ENCODE results near the gene COL8A1.

Gene COL8A1

GRCh38 chr3:99760629-99761028 is 122.2 kb downstream of the COL8A1 start:
- DNase-seq (ENCODE audit: low read depth) = no peak
- H3K4me3 ChIP-seq (ENCODE audit: low read depth, low read length) = no peak overlapping the region
- in situ Hi-C loops (cut with HindIII; ENCODE audit: low sequenced_read_pairs) = no loop called here
- TF ChIP-seq CTCF (IDR thresholded peaks at IDR 0.05; ENCODE audit: low read depth, low read length, missing control alignments) = no peak

DNA sequence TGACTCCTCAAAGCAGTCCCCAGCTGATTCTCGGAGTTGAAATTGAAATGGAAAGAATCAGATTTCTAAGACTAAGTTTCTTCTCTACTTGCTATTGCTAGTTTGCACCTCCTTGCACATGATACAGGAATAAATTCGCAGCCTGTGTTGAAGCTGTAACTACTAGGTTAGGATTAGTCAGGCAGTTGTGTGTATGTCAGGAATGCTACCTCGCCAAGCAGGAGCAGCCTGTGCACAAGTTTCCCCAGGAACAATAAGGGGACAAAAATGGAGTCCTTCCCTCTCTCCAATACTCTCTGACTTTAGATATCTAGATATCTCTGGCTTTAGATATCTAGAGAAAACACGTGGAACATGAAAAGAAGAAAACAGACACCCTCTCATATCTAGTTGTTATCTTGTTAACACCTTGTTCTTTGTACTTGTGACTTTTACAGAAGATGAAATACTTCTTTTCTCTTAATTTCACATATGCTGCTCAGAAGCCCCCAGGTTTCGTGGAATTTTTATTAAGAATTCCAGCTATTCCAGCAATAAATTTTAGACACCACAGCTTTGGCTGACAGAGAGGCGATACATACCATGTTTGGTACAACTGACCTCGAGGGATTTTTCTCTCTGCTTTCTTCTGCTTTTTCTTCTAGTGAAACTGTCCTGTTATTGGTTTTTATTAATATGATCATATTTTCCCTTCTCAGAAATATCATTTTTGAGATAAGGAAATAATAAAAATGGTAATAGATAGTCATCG is 123.2 kb downstream of the COL8A1 start:
- DNase-seq (ENCODE audit: low read depth) = no peak
- in situ Hi-C loops (cut with HindIII; ENCODE audit: low sequenced_read_pairs) = no loop called here
- no peak for TF ChIP-seq CTCF (IDR thresholded peaks at IDR 0.05; ENCODE audit: low read depth, low read length, missing control alignments)
- no peak overlapping the region for H3K4me3 ChIP-seq (ENCODE audit: low read depth, low read length)

- in situ Hi-C loops (cut with HindIII; ENCODE audit: low sequenced_read_pairs) = no loop called here
- no peak overlapping the region for H3K4me3 ChIP-seq (ENCODE audit: low read depth, low read length)
- TF ChIP-seq CTCF (IDR thresholded peaks at IDR 0.05; ENCODE audit: low read depth, low read length, missing control alignments) = no peak
- DNase-seq (ENCODE audit: low read depth) = no peak
Observed at GRCh38 chr3:99762901-99763300, 124.5 kb downstream of the COL8A1 start.

DNA sequence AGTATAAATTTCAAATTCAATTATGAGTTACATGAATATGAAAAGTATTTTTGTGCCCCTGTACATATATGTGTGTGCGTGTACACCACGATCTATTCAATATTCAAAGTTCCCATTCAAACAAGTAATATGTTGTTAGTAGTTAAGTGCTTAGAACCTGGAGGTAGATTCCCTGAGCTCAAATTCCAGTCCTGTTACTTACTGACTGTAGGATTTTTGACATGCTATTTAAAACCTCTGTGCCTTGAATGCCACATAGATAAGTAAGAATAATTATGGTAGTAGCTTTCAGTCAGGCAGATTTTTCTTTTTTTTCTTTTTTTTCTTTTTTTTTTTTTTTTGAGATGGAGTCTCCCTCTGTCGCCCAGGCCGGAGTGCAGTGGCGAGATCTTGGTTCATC is 126.0 kb downstream of the COL8A1 start:
- in situ Hi-C loops (cut with HindIII; ENCODE audit: low sequenced_read_pairs) = no loop called here
- no peak for DNase-seq (ENCODE audit: low read depth)
- H3K4me3 ChIP-seq (ENCODE audit: low read depth, low read length) = no peak overlapping the region
- no peak for TF ChIP-seq CTCF (IDR thresholded peaks at IDR 0.05; ENCODE audit: low read depth, low read length, missing control alignments)

DNA sequence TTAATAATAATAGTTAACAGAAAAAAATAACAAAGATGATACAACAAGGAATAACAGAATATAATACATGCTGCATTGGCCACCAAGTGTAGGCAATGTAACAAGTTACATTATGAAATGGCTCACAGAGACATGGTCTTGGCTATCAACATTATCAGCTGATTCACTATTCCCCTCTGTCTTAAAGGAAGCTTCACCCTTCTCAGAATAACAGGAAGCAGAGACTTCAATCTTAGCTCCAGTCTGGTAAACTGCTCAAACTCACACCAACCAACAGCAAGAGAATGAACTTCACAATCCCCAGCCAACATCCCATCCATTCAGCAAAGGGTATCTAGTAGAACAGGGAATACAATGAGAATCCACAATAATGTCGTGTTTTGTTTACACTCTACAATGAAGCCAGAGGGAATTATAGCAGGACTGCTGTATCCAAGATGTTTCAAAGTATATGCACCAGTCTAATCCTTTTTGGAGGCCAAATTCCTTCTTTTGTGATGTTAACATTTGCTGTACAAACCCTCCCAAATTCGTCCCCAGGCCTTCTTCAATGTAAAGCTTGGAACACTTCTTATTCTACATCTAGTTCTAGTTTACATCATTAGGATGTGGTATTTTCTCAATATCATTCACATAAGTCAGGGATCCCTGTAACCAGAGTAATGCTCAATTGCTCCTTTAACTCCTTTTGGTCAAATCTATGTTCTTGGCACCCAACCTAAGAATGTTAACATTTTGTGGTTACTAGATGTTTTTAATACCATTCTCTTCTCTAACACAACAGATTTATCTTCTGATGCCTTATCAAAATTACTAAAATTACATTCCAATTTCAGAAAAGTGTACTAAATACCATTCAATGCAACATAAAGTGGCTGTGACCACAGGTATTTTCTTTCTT is 126.9 kb downstream of the COL8A1 start:
- no peak overlapping the region for H3K4me3 ChIP-seq (ENCODE audit: low read depth, low read length)
- TF ChIP-seq CTCF (IDR thresholded peaks at IDR 0.05; ENCODE audit: low read depth, low read length, missing control alignments) = no peak
- peak; percentile 68 for DNase-seq (ENCODE audit: low read depth)
- in situ Hi-C loops (cut with HindIII; ENCODE audit: low sequenced_read_pairs) = no loop called here

DNA sequence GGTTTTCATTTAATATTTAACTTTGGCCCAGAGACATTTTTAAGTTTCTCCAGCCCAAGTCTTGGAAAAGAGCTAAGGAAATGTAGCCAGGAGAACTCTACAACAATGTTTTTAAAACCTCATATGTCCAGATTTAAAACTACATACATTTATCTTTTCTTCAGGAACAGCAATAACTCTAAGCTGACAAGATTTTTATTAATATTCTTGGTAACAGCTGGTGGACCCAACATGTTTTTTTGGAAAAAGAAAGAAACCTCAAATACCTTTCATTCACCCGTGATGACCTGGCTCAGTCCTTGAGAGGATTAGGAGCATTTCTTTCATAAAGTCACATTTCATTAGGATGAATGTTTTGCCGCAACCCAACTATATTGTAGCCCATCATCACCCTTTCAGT is 128.9 kb downstream of the COL8A1 start:
- H3K4me3 ChIP-seq (ENCODE audit: low read depth, low read length) = no peak overlapping the region
- no peak for TF ChIP-seq CTCF (IDR thresholded peaks at IDR 0.05; ENCODE audit: low read depth, low read length, missing control alignments)
- in situ Hi-C loops (cut with HindIII; ENCODE audit: low sequenced_read_pairs) = no loop called here
- DNase-seq (ENCODE audit: low read depth) = peak; percentile 48
